Thymus (tissue), 11 donors: ENCODE results near the gene OR2Z1. TPM values are rescaled to one million over a fixed set of nuclear protein-coding genes. Genes with fewer than 3 reads are reported as not detected.
"Not testable (repeated sequence)": the region's sequence is repeated elsewhere in the genome, so short reads cannot be mapped to it uniquely, and the experiment has no call there.

Source experiments
- DNase-seq, 9 donors: peaks; one replicate each; pipeline ENCODE4 v3.0.0-alpha.2; 2013; ENCODE audit warnings: low spot score in 9 of 9, low read depth in 6 of 9, missing footprints in 1 of 9
- H3K27ac ChIP-seq, 2 donors: one replicate each; pipeline ENCODE4 v1.5.1; 2013; ENCODE audit warnings: control low read depth in 1 of 2, low read depth in 1 of 2, low read length in 1 of 2, mild to moderate bottlenecking in 1 of 2, moderate library complexity in 1 of 2
- H3K27me3 ChIP-seq, 2 donors: one replicate each; pipeline ENCODE4 v1.5.1; 2013; ENCODE audit warnings: low read length in 1 of 2; ENCODE audit not compliant: control insufficient read depth in 2 of 2, insufficient read depth in 1 of 2
- H3K36me3 ChIP-seq, 2 donors: one replicate each; pipeline ENCODE4 v1.5.1; 2013; ENCODE audit warnings: low read length in 1 of 2, mild to moderate bottlenecking in 1 of 2, moderate library complexity in 1 of 2; ENCODE audit not compliant: control insufficient read depth in 2 of 2, insufficient read depth in 2 of 2
- H3K4me1 ChIP-seq, 2 donors: one replicate each; pipeline ENCODE4 v1.5.1; 2013; ENCODE audit warnings: low read length in 2 of 2; ENCODE audit not compliant: control insufficient read depth in 2 of 2, insufficient read depth in 2 of 2
- H3K4me3 ChIP-seq, 2 donors: one replicate each; pipeline ENCODE4 v1.5.1; 2013; ENCODE audit warnings: low read length in 2 of 2, control low read depth in 1 of 2, mild to moderate bottlenecking in 1 of 2
- H3K9me3 ChIP-seq, 2 donors: one replicate each; pipeline ENCODE4 v1.5.1; 2013; ENCODE audit warnings: low read length in 1 of 2, mild to moderate bottlenecking in 1 of 2; ENCODE audit not compliant: control insufficient read depth in 2 of 2, insufficient read depth in 1 of 2
- WGBS: extraction: QIAGEN DNeasy Blood & Tissue Kit; methylation state at CpG from one replicate; pipeline ENCODE4 v1.1.7; 2013; 5-methylcytosine and 5-hydroxymethylcytosine counted together
- polyA plus RNA-seq: library from polyadenylated mRNA; stranded (reverse); fragments of 200-250 nt; gene quantifications from one replicate; pipeline ENCODE4 v1.2.3, GENCODE V29; 2013
- total RNA-seq: library from RNA; stranded (reverse); fragments of 120-200 nt; gene quantifications from one replicate; pipeline ENCODE4 v1.2.4, GENCODE V29; 2013
- donor health status: healthy.

OR2Z1 gene
- total and polyA plus RNA-seq, 2 donors: not detected

- Histone ChIP-seq H3K4me1 (peaks cover 0 to 4% of the 10 kb centered on the region in 2 donors), H3K4me3 (no peak within 1 kb of the TSS), H3K9me3 (no peaks in the 10 kb centered on the region), H3K27ac (no peak within 1 kb of the TSS), H3K36me3 (no peaks in the 10 kb centered on the region), H3K27me3 (peaks cover 0 to 18% of the 10 kb centered on the region in 2 donors)
- no peak for DNase-seq
- 79% methylated on average over 23 of the region's 23 CpGs for WGBS
Observed at GRCh38 chr19:8698433-8699063, 22.9 kb upstream of the OR2Z1 start, which contains the start of gene ACTL9. Gene ACTL9 (minus strand): TSS chr19:8698795. CDS start chr19:8698701, 94 bp downstream.

- no peak for DNase-seq
- Histone ChIP-seq H3K4me1 (peaks cover 0 to 2% of the 10 kb centered on the region in 2 donors), H3K27ac (no peak overlapping the region), H3K27me3 (peaks cover 0 to 18% of the 10 kb centered on the region in 2 donors), H3K36me3 (no peaks in the 10 kb centered on the region), H3K9me3 (no peaks in the 10 kb centered on the region), H3K4me3 (no peak overlapping the region)
Observed at GRCh38 chr19:8699908-8700307, 21.5 kb upstream of the OR2Z1 start.

GRCh38 chr19:8700956-8701355 is 20.5 kb upstream of the OR2Z1 start:
- DNase-seq: no peak
- H3K36me3 ChIP-seq: no peaks in the 10 kb centered on the region
- peaks cover 0 to 7% of the 10 kb centered on the region in 2 donors for H3K4me1 ChIP-seq
- H3K27ac ChIP-seq: no peak overlapping the region
- no peak overlapping the region for H3K4me3 ChIP-seq
- H3K27me3 ChIP-seq: peaks cover 0 to 18% of the 10 kb centered on the region in 2 donors
- H3K9me3 ChIP-seq: no peaks in the 10 kb centered on the region
- WGBS: 94% methylated on average over 2 of the region's 2 CpGs

GRCh38 chr19:8702350-8702749 is 19.1 kb upstream of the OR2Z1 start:
- Histone ChIP-seq H3K27me3 (peaks cover 0 to 14% of the 10 kb centered on the region in 2 donors), H3K9me3 (no peaks in the 10 kb centered on the region), H3K36me3 (no peaks in the 10 kb centered on the region), H3K27ac (no peak overlapping the region), H3K4me3 (no peak overlapping the region), H3K4me1 (peaks cover 0 to 7% of the 10 kb centered on the region in 2 donors)
- WGBS: 13% methylated on average over 5 of the region's 5 CpGs
- no peak for DNase-seq

GRCh38 chr19:8703223-8703622 is 18.2 kb upstream of the OR2Z1 start:
- H3K9me3 ChIP-seq: no peaks in the 10 kb centered on the region
- WGBS: 66% methylated on average over 7 of the region's 7 CpGs
- H3K27me3 ChIP-seq: peaks cover 0 to 5% of the 10 kb centered on the region in 2 donors
- H3K4me1 ChIP-seq: peaks cover 0 to 7% of the 10 kb centered on the region in 2 donors
- H3K4me3 ChIP-seq: no peak overlapping the region
- no peak overlapping the region for H3K27ac ChIP-seq
- DNase-seq: no peak
- no peaks in the 10 kb centered on the region for H3K36me3 ChIP-seq

- H3K36me3 ChIP-seq, H3K27me3 ChIP-seq, H3K4me3 ChIP-seq, H3K4me1 ChIP-seq, H3K9me3 ChIP-seq, DNase-seq: not testable (repeated sequence)
- 69% methylated on average over 3 of the region's 3 CpGs for WGBS
- H3K27ac ChIP-seq: peak overlapping the region in 1 of 2 donors; percentile 21
Observed at GRCh38 chr19:8705304-8705703, 16.1 kb upstream of the OR2Z1 start.

GRCh38 chr19:8705742-8706141 is 15.7 kb upstream of the OR2Z1 start:
- Histone ChIP-seq H3K4me1 (peaks cover 0 to 7% of the 10 kb centered on the region in 2 donors), H3K4me3 (no peak overlapping the region), H3K27ac (peak overlapping the region in 1 of 2 donors; percentile 21), H3K9me3 (no peaks in the 10 kb centered on the region), H3K36me3 (no peaks in the 10 kb centered on the region), H3K27me3 (no peaks in the 10 kb centered on the region)
- DNase-seq: peak in 3 of 9 donors; percentile 15 to 54 (median 16)
- WGBS: 2% methylated on average over 5 of the region's 5 CpGs

- not testable (repeated sequence) for H3K9me3 ChIP-seq, H3K36me3 ChIP-seq, DNase-seq, H3K27ac ChIP-seq, H3K4me3 ChIP-seq, H3K4me1 ChIP-seq, H3K27me3 ChIP-seq
- WGBS: 91% methylated on average over 7 of the region's 7 CpGs
Observed at GRCh38 chr19:8710337-8710736, 11.1 kb upstream of the OR2Z1 start.

GRCh38 chr19:8722032-8722431 is 598 bp downstream of the OR2Z1 start:
- Histone ChIP-seq H3K9me3 (no peaks in the 10 kb centered on the region), H3K36me3 (no peaks in the 10 kb centered on the region), H3K4me3 (no peak overlapping the region), H3K27me3 (no peaks in the 10 kb centered on the region), H3K4me1 (no peaks in the 10 kb centered on the region), H3K27ac (no peak overlapping the region)
- 78% methylated on average over 2 of the region's 2 CpGs for WGBS
- no peak for DNase-seq
